NB4 (cell line): ENCODE data around the gene LSAMP.

Experiments used
- CTCF ChIP-seq: IDR thresholded peaks from one replicate; pipeline ENCODE4 v1.5.1; 2012; ENCODE audit warnings: low read depth, low read length
- MYC ChIP-seq: IDR thresholded peaks from 2 replicates; pipeline ENCODE4 v1.6.1; 2011; ENCODE audit warnings: low read depth, low read length
- POLR2A ChIP-seq: IDR thresholded peaks from 2 replicates; pipeline ENCODE4 v1.6.1; 2011; ENCODE audit warnings: mild to moderate bottlenecking; ENCODE audit not compliant: insufficient read length; ENCODE audit errors: extremely low read depth

DNA sequence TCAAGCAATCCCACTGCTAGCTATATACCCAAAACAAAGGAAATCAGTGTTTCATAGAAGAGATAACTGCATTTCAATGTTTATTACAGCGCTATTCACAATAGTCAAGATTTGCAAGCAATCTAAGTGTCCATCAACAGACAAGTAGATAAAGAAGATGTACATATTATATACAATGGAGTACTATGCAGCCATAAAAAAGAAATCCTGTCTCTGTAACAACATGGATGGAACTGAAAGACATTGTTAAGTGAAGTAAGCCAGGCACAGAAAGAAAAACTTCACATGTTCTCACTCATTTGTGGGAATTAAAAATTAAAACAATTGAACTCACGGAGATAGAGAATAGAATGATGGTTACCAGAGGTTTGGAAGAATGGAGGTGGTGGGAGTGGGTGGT, 89.2 kb downstream of the LSAMP start:
- no peak for TF ChIP-seq CTCF
- no peak for TF ChIP-seq POLR2A
- TF ChIP-seq MYC, result no peak
